HG02623 (cell line): ENCODE results near the gene AMOT.

Experiments
- ATAC-seq: cut with Tn5 transposase; IDR thresholded peaks from one replicate; pipeline ENCODE4 v1.9.1; 2021; ENCODE audit warnings: moderate library complexity; ENCODE audit not compliant: unreplicated experiment

AMOT gene

GRCh38 chrX:112746812-112747595 lies 93.6 kb downstream of the AMOT start:
- no peak for ATAC-seq

DNA sequence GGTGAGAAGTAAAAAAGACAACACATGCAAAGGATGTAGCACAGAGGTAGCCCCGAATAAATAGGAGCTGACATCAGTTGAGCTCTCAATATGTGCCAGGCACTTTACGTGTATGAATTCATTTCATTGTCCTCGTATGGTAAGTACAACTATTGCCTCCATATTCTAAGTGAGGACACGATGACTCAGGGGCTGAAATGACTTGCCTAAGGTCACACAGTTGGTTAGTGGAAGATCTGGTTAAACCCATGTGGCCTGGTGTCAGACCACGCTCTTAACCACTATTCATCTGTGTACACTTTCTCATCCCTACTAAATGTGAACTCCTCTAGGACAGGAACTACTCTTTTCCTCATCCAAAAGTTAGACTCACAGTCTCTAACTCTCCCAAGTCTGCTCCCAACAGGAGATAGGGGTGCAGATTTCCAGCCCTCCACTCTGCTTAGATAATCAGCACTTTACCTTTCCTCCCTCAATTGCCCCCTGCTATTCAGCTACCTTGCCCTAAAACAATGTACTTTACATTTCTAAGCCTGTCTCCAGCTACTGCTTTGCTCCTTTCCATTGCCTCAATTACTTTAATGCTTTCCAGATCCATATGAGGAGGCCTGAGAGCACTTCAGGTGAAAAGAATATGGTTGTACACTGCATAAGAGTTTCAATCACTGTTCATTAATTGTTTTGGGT lies 102.1 kb downstream of the AMOT start:
- ATAC-seq: no peak

DNA sequence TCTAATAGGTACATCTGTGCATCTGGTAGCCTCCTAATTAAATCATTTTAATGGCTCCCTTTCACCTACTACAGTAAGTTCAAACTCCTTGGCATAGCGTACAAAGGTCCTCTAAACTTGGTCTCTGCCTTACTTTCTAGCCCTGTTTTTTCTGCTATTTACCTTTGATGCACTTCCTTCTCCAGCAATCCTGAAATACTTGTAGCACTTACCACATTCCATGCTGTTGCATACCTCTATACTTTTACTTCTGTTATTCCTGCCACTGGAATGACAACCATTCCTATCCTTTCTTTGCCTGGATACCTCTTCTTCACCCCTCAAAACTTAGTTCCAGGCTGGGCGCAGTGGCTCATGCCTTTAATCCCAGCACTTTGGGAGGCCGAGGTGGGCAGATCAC lies 104.3 kb downstream of the AMOT start:
- ATAC-seq: no peak

DNA sequence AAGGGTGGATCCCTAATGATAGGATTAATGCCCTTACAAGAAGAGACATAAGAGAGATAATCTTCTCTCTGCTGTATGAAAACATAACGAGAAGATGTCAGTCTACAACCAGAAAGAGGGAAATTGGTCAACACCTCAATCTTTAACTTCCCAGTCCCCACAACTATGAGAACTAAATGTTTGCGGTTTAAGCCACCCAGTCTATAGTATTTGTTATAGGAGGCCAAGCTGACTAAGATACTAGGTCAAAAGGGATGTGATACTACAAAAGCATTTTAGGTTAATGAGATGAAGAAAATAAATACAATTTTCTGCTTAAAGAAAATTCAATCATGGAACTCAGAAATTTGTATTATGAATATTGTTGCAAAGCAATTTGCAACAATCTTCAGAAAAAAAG lies 105.5 kb downstream of the AMOT start:
- no peak for ATAC-seq

DNA sequence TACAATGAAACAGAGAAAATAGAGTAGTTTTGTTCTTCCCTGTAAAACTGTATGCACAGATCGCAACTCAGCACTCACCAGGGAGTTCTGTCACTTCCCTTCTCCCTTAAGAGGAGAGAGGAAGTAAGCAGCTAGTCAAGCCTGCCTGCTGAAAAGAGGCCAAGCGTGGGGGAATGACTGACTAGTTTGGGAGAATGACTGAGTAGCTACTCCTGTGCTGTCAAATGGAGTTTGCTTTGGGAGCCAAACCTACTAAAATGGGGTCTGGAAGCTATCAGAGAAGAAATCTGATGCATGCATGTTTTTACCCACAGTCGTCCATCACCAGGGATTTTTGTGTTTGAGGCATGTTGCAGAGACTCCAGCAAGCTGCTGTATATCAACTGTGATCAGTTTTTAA lies 106.3 kb downstream of the AMOT start:
- ATAC-seq: no peak

GRCh38 chrX:112731793-112732192 lies 108.8 kb downstream of the AMOT start:
- ATAC-seq: no peak
